ENCODE measurements around the gene FSTL4.
A peak's percentile ranks its signal among the peaks of the same experiment; 100 is the strongest.

The FSTL4 gene

DNA sequence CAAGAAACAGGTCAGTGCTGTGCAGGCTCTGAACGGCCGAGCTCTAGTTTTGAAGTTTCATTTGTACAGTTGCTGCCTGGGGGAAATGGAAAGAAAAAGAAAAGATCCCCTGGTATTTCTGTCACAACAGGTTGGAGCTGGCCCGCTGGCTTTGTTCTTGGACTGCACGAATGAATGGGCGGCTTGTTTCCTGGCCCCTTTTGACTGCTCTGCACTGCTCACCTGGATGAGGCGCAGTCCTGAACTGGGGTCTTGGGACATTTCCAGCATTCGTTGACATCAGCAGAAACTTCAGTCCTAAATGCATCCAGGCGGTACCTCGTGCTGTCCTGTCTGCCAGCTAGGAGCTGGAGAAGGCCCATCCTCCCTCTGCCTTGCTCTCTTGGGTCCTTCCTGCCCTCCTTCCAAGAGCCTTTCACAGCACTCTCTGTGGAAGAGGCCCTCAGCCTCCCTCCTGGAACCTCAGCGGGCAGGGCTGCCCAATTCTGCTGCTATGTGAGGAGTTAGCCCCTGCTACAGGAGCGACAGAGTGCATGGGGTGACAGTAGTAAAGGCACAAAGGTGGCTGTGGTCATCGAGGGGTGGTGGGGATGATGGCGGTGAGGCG is 189.2 kb downstream of the FSTL4 start (continued):
- TF ChIP-seq, protein P1, sequence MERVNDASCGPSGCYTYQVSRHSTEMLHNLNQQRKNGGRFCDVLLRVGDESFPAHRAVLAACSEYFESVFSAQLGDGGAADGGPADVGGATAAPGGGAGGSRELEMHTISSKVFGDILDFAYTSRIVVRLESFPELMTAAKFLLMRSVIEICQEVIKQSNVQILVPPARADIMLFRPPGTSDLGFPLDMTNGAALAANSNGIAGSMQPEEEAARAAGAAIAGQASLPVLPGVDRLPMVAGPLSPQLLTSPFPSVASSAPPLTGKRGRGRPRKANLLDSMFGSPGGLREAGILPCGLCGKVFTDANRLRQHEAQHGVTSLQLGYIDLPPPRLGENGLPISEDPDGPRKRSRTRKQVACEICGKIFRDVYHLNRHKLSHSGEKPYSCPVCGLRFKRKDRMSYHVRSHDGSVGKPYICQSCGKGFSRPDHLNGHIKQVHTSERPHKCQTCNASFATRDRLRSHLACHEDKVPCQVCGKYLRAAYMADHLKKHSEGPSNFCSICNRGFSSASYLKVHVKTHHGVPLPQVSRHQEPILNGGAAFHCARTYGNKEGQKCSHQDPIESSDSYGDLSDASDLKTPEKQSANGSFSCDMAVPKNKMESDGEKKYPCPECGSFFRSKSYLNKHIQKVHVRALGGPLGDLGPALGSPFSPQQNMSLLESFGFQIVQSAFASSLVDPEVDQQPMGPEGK (CRISPR knock-in tag; IDR thresholded peaks at IDR 0.05; ENCODE audit: borderline replicate concordance), result no peak

DNA sequence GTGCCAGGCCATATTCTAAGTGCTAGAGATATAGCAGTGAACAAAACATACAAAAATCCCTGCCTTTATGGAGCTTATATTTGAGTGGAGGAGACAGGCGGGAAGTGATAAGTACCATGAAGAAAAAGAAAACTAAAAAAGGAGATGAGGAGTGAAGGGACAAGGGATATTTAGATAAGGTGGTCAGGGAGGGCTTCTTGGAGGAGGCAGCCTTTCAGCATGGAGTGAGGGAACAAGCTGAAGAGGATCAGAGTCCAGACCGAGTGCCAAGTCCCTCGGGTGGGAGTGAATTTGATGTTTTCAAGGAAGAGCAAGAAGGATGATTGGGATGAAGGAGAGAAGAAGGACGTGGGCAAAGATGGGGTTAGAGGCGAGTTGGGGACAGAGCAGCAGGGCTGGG is 190.5 kb downstream of the FSTL4 start:
- ATAC-seq, result no peak

DNA sequence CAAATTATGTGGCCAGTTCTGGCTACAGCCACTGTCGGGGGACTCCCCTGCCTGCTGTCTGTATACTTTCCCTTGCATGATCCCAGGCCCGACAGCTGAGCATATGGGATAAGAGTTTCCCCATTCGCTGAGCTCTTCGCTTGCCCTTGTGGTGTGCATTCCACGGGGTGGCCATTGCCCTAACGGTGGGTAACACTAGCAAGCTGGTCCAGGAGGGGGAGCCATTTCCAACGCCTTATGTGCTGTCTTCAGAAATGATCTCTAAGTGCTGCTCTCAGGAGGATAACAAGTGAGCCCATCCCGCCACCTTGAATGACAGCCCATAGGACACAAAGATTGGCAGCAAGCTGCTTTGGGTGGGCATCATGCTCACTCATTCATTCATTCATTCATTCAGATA is 190.9 kb downstream of the FSTL4 start:
- ATAC-seq, result peak; percentile 74
- TF ChIP-seq, protein P2, sequence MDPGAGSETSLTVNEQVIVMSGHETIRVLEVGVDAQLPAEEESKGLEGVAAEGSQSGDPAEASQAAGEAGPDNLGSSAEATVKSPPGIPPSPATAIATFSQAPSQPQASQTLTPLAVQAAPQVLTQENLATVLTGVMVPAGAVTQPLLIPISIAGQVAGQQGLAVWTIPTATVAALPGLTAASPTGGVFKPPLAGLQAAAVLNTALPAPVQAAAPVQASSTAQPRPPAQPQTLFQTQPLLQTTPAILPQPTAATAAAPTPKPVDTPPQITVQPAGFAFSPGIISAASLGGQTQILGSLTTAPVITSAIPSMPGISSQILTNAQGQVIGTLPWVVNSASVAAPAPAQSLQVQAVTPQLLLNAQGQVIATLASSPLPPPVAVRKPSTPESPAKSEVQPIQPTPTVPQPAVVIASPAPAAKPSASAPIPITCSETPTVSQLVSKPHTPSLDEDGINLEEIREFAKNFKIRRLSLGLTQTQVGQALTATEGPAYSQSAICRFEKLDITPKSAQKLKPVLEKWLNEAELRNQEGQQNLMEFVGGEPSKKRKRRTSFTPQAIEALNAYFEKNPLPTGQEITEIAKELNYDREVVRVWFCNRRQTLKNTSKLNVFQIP (CRISPR knock-in tag; IDR thresholded peaks at IDR 0.05; ENCODE audit: borderline replicate concordance, low read depth), result no peak
- TF ChIP-seq ISL1 (CRISPR knock-in tag; IDR thresholded peaks at IDR 0.05), result no peak
- TF ChIP-seq GLIS3 (CRISPR knock-in tag; IDR thresholded peaks at IDR 0.05), result no peak
- no peak for TF ChIP-seq ZFP30 (CRISPR knock-in tag; IDR thresholded peaks at IDR 0.05)
- TF ChIP-seq, protein P3, sequence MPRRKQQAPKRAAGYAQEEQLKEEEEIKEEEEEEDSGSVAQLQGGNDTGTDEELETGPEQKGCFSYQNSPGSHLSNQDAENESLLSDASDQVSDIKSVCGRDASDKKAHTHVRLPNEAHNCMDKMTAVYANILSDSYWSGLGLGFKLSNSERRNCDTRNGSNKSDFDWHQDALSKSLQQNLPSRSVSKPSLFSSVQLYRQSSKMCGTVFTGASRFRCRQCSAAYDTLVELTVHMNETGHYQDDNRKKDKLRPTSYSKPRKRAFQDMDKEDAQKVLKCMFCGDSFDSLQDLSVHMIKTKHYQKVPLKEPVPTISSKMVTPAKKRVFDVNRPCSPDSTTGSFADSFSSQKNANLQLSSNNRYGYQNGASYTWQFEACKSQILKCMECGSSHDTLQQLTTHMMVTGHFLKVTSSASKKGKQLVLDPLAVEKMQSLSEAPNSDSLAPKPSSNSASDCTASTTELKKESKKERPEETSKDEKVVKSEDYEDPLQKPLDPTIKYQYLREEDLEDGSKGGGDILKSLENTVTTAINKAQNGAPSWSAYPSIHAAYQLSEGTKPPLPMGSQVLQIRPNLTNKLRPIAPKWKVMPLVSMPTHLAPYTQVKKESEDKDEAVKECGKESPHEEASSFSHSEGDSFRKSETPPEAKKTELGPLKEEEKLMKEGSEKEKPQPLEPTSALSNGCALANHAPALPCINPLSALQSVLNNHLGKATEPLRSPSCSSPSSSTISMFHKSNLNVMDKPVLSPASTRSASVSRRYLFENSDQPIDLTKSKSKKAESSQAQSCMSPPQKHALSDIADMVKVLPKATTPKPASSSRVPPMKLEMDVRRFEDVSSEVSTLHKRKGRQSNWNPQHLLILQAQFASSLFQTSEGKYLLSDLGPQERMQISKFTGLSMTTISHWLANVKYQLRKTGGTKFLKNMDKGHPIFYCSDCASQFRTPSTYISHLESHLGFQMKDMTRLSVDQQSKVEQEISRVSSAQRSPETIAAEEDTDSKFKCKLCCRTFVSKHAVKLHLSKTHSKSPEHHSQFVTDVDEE (CRISPR knock-in tag; IDR thresholded peaks at IDR 0.05), result no peak
- no peak for TF ChIP-seq TOX (CRISPR knock-in tag; IDR thresholded peaks at IDR 0.05; ENCODE audit: borderline replicate concordance)
- TF ChIP-seq PPARA (CRISPR knock-in tag; IDR thresholded peaks at IDR 0.05; ENCODE audit: borderline replicate concordance), result no peak
- no peak for TF ChIP-seq ZC3H10 (CRISPR knock-in tag; IDR thresholded peaks at IDR 0.05)
- no peak for TF ChIP-seq RARB (CRISPR knock-in tag; IDR thresholded peaks at IDR 0.05)
- no peak for TF ChIP-seq ZNF8 (CRISPR knock-in tag; IDR thresholded peaks at IDR 0.05)

More for the DNA sequence above, 190.5 kb downstream of the FSTL4 start:
- TF ChIP-seq PPARA (CRISPR knock-in tag; IDR thresholded peaks at IDR 0.05; ENCODE audit: borderline replicate concordance) (no peak), CSDC2 (CRISPR knock-in tag; IDR thresholded peaks at IDR 0.05) (no peak), ZNF70 (CRISPR knock-in tag; IDR thresholded peaks at IDR 0.05) (no peak), ISL1 (CRISPR knock-in tag; IDR thresholded peaks at IDR 0.05) (no peak), ESRRG (CRISPR knock-in tag; IDR thresholded peaks at IDR 0.05) (no peak), GLIS3 (CRISPR knock-in tag; IDR thresholded peaks at IDR 0.05) (no peak), ZC3H10 (CRISPR knock-in tag; IDR thresholded peaks at IDR 0.05) (no peak), ZNF565 (CRISPR knock-in tag; conservative IDR thresholded peaks at IDR 0.05; ENCODE audit: low read depth) (no peak), RARB (CRISPR knock-in tag; IDR thresholded peaks at IDR 0.05) (no peak), ARNTL (CRISPR knock-in tag; IDR thresholded peaks at IDR 0.05; ENCODE audit: borderline replicate concordance, low read depth) (no peak), OSR1 (CRISPR knock-in tag; IDR thresholded peaks at IDR 0.05) (no peak), SNAI2 (CRISPR knock-in tag; IDR thresholded peaks at IDR 0.05) (no peak), TCF4 (CRISPR knock-in tag; IDR thresholded peaks at IDR 0.05; ENCODE audit: borderline replicate concordance) (no peak), ZFP3 (CRISPR knock-in tag; IDR thresholded peaks at IDR 0.05) (no peak), ZNF8 (CRISPR knock-in tag; IDR thresholded peaks at IDR 0.05) (no peak)
- TF ChIP-seq, protein P4, sequence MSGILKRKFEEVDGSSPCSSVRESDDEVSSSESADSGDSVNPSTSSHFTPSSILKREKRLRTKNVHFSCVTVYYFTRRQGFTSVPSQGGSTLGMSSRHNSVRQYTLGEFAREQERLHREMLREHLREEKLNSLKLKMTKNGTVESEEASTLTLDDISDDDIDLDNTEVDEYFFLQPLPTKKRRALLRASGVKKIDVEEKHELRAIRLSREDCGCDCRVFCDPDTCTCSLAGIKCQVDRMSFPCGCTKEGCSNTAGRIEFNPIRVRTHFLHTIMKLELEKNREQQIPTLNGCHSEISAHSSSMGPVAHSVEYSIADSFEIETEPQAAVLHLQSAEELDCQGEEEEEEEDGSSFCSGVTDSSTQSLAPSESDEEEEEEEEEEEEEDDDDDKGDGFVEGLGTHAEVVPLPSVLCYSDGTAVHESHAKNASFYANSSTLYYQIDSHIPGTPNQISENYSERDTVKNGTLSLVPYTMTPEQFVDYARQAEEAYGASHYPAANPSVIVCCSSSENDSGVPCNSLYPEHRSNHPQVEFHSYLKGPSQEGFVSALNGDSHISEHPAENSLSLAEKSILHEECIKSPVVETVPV (CRISPR knock-in tag; IDR thresholded peaks at IDR 0.05), result no peak
- TF ChIP-seq, protein P5, sequence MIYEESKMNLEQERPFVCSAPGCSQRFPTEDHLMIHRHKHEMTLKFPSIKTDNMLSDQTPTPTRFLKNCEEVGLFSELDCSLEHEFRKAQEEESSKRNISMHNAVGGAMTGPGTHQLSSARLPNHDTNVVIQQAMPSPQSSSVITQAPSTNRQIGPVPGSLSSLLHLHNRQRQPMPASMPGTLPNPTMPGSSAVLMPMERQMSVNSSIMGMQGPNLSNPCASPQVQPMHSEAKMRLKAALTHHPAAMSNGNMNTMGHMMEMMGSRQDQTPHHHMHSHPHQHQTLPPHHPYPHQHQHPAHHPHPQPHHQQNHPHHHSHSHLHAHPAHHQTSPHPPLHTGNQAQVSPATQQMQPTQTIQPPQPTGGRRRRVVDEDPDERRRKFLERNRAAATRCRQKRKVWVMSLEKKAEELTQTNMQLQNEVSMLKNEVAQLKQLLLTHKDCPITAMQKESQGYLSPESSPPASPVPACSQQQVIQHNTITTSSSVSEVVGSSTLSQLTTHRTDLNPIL (CRISPR knock-in tag; IDR thresholded peaks at IDR 0.05; ENCODE audit: low read depth), result no peak
- TF ChIP-seq, protein P1 (CRISPR knock-in tag; IDR thresholded peaks at IDR 0.05; ENCODE audit: borderline replicate concordance), result no peak
- TF ChIP-seq, protein P3 (CRISPR knock-in tag; IDR thresholded peaks at IDR 0.05), result no peak
